ENCODE data around the gene AFF3. TPM values are rescaled to one million over a fixed set of nuclear protein-coding genes. Genes with fewer than 3 reads are reported as not detected.

Gene AFF3
- total and polyA plus RNA-seq, 2 donors (not counting 1 experiment from before 2014, with no cell fraction given): 0.50 to 2.5 TPM

DNA sequence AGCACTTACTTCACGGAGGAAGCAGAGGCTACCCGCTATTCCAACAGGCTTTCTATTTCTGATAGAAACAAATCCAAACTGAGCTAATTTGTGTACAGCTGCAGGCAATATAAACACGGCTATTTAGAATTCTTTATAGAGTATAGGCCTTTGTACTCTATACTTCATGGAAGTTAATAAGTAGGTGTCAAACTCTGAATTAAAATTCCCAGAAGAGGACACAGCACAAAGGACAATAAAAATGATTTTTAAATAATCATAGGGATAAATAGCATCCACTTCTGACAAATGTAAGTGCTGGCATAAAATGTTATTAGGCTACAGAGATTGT lies 261.5 kb downstream of the AFF3 start:
- no peaks in the 10 kb centered on the region for H3K27me3 ChIP-seq (ENCODE audit: control insufficient read depth, insufficient read depth, low read length)
- no peak overlapping the region for H3K27ac ChIP-seq (ENCODE audit: insufficient read depth, low read length)
- TF ChIP-seq, protein P1, sequence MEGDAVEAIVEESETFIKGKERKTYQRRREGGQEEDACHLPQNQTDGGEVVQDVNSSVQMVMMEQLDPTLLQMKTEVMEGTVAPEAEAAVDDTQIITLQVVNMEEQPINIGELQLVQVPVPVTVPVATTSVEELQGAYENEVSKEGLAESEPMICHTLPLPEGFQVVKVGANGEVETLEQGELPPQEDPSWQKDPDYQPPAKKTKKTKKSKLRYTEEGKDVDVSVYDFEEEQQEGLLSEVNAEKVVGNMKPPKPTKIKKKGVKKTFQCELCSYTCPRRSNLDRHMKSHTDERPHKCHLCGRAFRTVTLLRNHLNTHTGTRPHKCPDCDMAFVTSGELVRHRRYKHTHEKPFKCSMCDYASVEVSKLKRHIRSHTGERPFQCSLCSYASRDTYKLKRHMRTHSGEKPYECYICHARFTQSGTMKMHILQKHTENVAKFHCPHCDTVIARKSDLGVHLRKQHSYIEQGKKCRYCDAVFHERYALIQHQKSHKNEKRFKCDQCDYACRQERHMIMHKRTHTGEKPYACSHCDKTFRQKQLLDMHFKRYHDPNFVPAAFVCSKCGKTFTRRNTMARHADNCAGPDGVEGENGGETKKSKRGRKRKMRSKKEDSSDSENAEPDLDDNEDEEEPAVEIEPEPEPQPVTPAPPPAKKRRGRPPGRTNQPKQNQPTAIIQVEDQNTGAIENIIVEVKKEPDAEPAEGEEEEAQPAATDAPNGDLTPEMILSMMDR (conservative IDR thresholded peaks at IDR 0.05 in 1 of 2, IDR thresholded peaks at IDR 0.05 in 1 of 2; ENCODE audit: low read depth in 1 of 2, low read length in 2 of 2): no peak
- no peak for TF ChIP-seq EZH2 (IDR thresholded peaks at IDR 0.05; ENCODE audit: low read length, missing control alignments)
- no peak overlapping the region for H3K4me3 ChIP-seq (replicated peaks in 1 of 4; ENCODE audit: control extremely low read depth in 1 of 4, insufficient read depth in 1 of 4, low read depth in 3 of 4, low read length in 4 of 4)
- no peak overlapping the region for H3K4me2 ChIP-seq (ENCODE audit: extremely low read depth, insufficient read depth, low read length)
- H3K4me1 ChIP-seq (ENCODE audit: control insufficient read depth, extremely low read depth, insufficient read depth, low read length): peaks cover 8% of the 10 kb centered on the region
- no peaks in the 10 kb centered on the region for H3K79me2 ChIP-seq (ENCODE audit: control insufficient read depth, insufficient read depth, low read length)
- no peak for DNase-seq (ENCODE audit: low read depth in 2 of 2)
- no peak overlapping the region for H3K9ac ChIP-seq (ENCODE audit: insufficient read depth, low read length)
- H3K9me3 ChIP-seq (ENCODE audit: control insufficient read depth, insufficient read depth, low read depth, low read length): no peaks in the 10 kb centered on the region
- no peak overlapping the region for H2AFZ ChIP-seq (ENCODE audit: low read length)
- H3K36me3 ChIP-seq (ENCODE audit: control insufficient read depth, insufficient read depth, low read length): no peaks in the 10 kb centered on the region
- H4K20me1 ChIP-seq (ENCODE audit: control insufficient read depth, extremely low read depth, insufficient read depth, low read length): no peaks in the 10 kb centered on the region

DNA sequence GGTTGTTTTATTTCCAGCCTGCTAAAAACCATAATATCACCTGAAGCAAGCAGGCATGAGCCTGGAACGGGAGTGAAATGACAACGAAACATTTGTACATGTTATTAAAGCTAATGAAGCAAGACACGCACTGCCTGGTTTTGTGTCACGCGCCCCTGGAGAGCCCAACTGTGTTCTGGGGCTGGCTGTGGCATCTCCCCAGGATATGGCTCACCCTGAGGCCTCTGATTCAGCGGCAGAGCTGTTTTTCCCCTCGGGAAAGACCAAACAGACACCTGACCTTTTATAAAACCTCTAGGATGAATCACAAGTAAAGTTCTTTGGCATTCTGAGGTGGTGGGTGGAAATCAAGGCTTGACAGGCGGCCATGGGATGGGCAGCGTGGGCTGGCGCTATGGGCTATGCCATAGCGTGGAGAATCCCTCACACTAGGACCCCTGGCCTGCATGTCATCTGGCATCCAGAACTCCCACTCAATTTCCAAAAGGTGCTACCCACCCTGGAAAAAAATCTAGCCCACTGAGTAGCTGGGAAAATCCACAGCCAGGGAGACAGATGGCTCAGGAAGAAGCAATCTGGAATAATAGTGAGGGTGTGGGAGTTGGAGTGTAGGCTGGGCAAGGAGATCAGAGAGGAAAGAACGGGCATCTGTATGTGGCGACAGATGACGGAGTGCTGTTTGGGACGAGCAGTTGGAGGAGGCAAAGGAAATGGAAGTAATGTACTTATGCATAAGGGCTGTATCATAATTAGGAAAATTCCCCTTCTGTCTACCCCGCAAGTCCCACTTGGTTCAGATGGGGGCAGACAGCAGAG lies 262.0 kb downstream of the AFF3 start:
- Histone ChIP-seq H3K9ac (ENCODE audit: insufficient read depth, low read length) (no peak overlapping the region), H3K79me2 (ENCODE audit: control insufficient read depth, insufficient read depth, low read length) (no peaks in the 10 kb centered on the region), H3K36me3 (ENCODE audit: control insufficient read depth, insufficient read depth, low read length) (no peaks in the 10 kb centered on the region), H3K4me1 (ENCODE audit: control insufficient read depth, extremely low read depth, insufficient read depth, low read length) (peaks cover 8% of the 10 kb centered on the region), H3K27ac (ENCODE audit: insufficient read depth, low read length) (no peak overlapping the region), H2AFZ (ENCODE audit: low read length) (no peak overlapping the region), H3K9me3 (ENCODE audit: control insufficient read depth, insufficient read depth, low read depth, low read length) (no peaks in the 10 kb centered on the region), H3K27me3 (ENCODE audit: control insufficient read depth, insufficient read depth, low read length) (no peaks in the 10 kb centered on the region), H4K20me1 (ENCODE audit: control insufficient read depth, extremely low read depth, insufficient read depth, low read length) (no peaks in the 10 kb centered on the region), H3K4me3 (replicated peaks in 1 of 4; ENCODE audit: control extremely low read depth in 1 of 4, insufficient read depth in 1 of 4, low read depth in 3 of 4, low read length in 4 of 4) (no peak overlapping the region), H3K4me2 (ENCODE audit: extremely low read depth, insufficient read depth, low read length) (no peak overlapping the region)
- no peak for TF ChIP-seq EZH2 (IDR thresholded peaks at IDR 0.05; ENCODE audit: low read length, missing control alignments)
- TF ChIP-seq, protein P1 (conservative IDR thresholded peaks at IDR 0.05 in 1 of 2, IDR thresholded peaks at IDR 0.05 in 1 of 2; ENCODE audit: low read depth in 1 of 2, low read length in 2 of 2): no peak
- peak; percentile 82 to 96 for DNase-seq (ENCODE audit: low read depth in 2 of 2)

DNA sequence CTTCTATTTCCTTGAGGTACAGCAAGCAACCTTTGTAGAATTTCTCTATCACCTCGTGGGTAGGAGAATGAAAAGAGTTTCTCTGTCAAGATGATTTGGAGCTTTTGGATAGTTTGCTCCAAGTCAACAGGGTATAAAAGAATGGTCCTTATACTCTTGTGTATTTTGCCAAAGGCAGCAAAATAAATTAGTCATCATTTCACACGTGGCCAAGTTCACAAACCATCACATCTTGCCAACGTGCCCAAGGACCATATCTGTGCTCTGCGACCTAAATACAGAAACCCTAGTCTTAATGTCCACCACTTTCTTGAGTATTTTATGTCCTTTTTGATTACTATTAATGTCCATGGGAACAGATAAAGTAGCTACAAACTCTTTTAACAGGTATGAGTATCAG lies 262.9 kb downstream of the AFF3 start:
- peaks cover 8% of the 10 kb centered on the region for H3K4me1 ChIP-seq (ENCODE audit: control insufficient read depth, extremely low read depth, insufficient read depth, low read length)
- peak; percentile 24 to 52 for DNase-seq (ENCODE audit: low read depth in 2 of 2)
- no peaks in the 10 kb centered on the region for H3K36me3 ChIP-seq (ENCODE audit: control insufficient read depth, insufficient read depth, low read length)
- no peak overlapping the region for H3K4me3 ChIP-seq (replicated peaks in 1 of 4; ENCODE audit: control extremely low read depth in 1 of 4, insufficient read depth in 1 of 4, low read depth in 3 of 4, low read length in 4 of 4)
- H3K79me2 ChIP-seq (ENCODE audit: control insufficient read depth, insufficient read depth, low read length): no peaks in the 10 kb centered on the region
- H3K27me3 ChIP-seq (ENCODE audit: control insufficient read depth, insufficient read depth, low read length): no peaks in the 10 kb centered on the region
- no peak overlapping the region for H2AFZ ChIP-seq (ENCODE audit: low read length)
- no peaks in the 10 kb centered on the region for H3K9me3 ChIP-seq (ENCODE audit: control insufficient read depth, insufficient read depth, low read depth, low read length)
- H3K9ac ChIP-seq (ENCODE audit: insufficient read depth, low read length): no peak overlapping the region
- no peak overlapping the region for H3K4me2 ChIP-seq (ENCODE audit: extremely low read depth, insufficient read depth, low read length)
- no peaks in the 10 kb centered on the region for H4K20me1 ChIP-seq (ENCODE audit: control insufficient read depth, extremely low read depth, insufficient read depth, low read length)
- TF ChIP-seq EZH2 (IDR thresholded peaks at IDR 0.05; ENCODE audit: low read length, missing control alignments): no peak
- TF ChIP-seq, protein P1 (conservative IDR thresholded peaks at IDR 0.05 in 1 of 2, IDR thresholded peaks at IDR 0.05 in 1 of 2; ENCODE audit: low read depth in 1 of 2, low read length in 2 of 2): no peak
- H3K27ac ChIP-seq (ENCODE audit: insufficient read depth, low read length): no peak overlapping the region

Data from fibroblast of lung (primary cell).